ENCODE measurements around the gene INSYN2B. TPM values are rescaled to one million over a fixed set of nuclear protein-coding genes. Genes with fewer than 3 reads are reported as not detected.
"Not testable (repeated sequence)": the region's sequence is repeated elsewhere in the genome, so short reads cannot be mapped to it uniquely, and the experiment has no call there.

INSYN2B gene
- total RNA-seq, 2 experiments from 2014 or later = not detected

DNA sequence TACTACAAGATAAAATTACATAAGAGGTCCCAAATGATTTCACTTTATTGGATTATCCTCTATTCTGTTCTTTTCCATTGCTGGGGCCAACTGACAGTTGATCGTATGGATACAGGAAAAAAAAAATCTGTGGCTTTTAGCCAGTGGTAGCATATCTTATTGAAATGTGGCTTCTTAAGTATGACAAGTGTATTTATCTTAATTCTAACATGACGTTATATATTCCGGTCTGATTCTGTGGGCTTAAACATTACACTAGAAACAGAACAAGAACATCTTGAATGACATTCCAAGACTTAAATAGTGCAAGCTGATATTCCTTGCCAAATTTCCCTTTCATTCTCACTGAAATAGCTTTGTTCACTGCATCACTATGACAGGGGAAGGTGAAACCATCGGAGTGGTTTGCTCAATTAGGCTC, 117.9 kb downstream of the INSYN2B start:
- CTCF ChIA-PET = no interaction called here
- POLR2A ChIA-PET = no interaction called here

DNA sequence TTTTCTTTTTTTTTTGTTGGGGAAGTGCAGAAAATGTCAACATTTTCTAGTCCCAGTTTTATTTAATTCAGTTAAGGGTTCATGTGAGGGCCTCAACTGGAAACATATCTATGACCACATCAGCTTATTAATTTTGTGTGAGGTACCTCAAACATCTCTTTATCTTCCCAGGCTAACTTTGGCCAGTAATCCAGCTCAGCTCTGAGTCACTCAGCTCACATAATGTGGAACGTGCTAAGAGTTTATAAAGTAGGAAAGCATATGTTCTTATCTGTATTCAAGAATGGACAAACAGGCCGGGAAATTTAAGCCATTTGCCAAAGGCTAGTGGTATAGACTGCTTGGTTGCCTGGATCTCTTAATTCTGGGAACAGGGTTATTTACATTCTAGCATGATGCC, 118.4 kb downstream of the INSYN2B start:
- CTCF ChIA-PET = no interaction called here
- POLR2A ChIA-PET = no interaction called here

DNA sequence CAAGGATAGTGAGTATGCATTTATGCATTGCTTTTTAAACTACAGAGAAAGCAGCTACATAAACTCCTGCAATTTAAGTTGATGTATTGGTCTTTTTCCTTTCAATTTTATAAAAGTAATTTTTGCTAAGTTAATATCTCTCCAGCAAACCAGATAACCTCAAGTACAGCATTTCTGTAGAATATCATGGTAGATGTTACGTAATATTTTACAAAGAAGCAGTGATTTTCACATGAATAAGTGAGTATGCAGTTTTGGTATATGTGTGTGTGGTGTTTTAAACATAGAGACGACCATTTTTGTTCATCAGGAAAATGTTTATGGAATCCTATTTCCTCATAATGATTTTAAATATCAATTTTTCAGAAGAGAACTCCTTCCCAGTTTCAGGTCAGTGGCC, 118.9 kb downstream of the INSYN2B start:
- ChIA-PET CTCF (no interaction called here), POLR2A (no interaction called here)

DNA sequence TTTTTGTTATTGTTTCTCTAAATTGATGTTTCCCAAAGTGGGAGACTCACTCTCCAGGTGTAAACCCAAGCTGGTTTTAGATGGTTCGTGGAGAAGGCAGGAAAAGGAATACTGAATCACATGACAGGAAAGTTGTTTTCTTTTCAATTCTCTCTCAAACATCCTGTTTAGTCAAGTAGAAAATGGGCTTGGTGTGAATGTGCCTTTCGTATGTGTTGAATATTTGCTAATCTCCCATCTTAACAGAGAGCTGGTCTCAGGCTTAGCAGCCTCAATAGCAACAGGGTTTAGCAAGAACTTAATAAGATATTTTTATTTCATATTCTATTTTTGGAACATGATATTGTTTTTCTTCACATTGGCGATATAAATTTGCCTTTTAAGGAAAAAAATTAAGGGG, 119.7 kb downstream of the INSYN2B start:
- CTCF ChIA-PET = no interaction called here

DNA sequence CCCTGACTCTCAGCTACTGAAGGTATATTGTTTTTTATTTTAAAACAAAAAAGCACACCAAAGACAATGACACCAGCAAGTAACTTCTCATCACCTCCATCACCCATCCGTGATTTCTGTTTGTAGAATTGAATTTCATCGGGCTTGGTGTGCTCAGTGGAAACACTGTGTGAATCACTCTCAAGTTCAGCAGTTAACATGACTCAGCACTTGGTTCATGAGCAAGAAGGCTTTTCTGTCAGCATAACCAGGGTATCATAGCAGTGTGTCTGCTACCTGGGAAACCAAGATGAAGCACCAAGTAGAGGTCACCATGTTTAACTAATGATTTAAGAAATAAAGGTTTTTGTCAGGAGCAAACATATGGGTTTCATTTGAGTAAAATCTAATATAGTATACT, 123.7 kb downstream of the INSYN2B start:
- POLR2A ChIA-PET = no interaction called here
- CTCF ChIA-PET = no interaction called here

More for the DNA sequence above, 119.7 kb downstream of the INSYN2B start:
- POLR2A ChIA-PET = no interaction called here

DNA sequence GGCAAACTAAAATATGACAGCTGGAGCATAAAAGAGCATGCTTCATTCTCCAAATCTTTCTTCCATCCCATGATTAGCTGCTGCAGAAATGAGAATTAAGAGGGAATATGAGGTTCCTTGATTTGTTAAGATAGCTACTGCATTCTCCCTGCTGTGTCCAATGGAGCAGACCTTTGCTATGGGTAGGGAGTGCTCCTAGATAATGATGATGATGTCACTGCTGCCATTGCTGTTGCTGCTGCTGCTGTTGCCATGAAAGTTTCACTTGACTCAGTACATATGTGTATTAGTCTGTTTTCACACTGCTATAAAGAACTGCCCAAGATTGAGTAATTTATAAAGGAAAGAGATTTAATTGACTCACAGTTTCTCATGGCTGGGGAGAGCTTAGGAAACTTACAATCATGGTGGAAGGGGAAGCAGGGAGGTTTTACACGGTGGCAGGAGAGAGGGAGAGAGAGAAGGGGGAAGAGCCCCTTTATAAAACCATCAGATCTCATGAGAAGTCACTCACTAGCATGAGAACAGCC, 128.9 kb downstream of the INSYN2B start:
- ChIA-PET POLR2A (no interaction called here), CTCF (no interaction called here)

DNA sequence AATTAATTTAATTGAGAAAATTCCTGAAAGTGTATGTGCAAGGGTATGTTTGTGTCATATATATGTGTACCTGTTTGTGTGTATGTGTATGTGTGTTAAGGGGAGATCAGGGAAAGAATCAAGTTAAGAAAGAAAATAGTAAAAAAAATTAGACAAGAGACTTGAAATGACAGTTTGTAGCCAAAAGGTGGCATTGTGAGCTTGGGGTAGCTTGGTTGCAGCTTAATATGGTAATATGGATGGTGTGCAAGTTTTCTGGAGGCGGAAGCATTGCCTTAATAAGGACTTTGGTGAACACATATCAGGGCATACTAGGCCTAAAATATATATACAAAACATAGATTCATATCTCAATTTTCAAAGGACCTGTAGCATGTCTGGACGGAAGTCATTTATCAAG, 129.9 kb downstream of the INSYN2B start:
- ChIA-PET CTCF (no interaction called here), POLR2A (interaction anchor here (0.6 kb wide), 1 partner anchor 12 kb away, joined by 3 read pairs; no protein-coding TSS in a partner anchor)

DNA sequence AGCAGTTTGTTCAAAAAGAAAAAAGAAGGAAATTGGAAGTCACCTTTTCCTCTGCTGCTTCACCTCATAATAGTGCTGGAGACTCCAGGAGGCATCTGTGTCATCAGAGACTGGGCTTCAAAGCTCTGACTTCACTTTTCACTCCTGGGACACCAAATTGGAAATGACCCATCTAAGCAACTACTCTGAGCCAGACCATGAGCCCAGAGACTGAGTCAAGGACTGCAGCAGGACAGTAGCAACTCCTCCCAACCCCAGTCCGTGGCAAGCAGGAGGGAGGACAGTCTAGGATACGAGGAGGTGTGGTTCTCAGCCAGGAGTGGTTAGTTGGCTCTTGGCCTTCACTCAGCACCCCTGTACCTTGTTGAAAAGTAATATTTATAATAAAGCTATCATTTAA, 131.5 kb downstream of the INSYN2B start:
- ChIA-PET CTCF (interaction anchor here (0.9 kb wide), 1 partner anchor 28 kb away, joined by 3 read pairs; no protein-coding TSS in a partner anchor), POLR2A (no interaction called here)

DNA sequence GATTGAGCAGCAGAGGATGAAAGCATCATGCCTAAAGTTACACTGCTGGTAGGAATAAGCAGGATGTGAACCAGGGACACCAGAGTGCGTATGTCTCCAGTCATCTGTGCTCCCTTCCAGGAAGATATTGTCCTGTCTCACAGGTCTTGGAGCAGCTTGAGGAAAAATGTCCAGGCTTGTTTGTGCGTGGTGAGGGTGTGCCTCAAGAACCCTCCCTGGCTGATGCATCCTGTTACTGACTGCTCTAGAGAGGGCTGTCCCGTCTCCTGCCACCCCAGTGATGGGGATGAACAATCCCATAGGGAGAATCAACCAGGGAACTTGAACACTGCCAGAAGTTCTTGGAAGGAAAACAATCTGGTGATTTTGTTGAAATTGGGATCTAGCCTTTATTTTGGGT, 132.0 kb downstream of the INSYN2B start:
- CTCF ChIA-PET = no interaction called here
- POLR2A ChIA-PET = no interaction called here

DNA sequence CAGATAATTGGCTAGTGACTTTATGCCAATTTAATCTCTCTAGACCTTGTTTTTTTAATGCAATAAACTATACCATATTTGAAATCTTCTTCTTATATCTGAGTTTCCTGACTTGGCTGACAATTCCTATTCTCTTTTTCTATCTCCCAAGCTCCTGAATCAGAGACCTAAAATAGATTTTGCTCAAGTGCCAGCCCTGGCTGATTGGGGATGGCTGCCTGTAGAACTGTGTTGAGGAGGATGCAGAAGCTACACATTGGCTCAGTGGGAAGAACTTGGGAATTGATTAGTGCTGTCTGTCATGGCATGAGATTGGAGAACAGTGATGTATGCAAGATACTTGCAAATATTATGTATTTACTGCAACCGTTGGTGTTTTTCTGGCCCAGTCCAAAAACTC, 132.8 kb downstream of the INSYN2B start:
- CTCF ChIA-PET = interaction anchor here (0.5 kb wide), 1 partner anchor 1591 kb away, joined by 3 read pairs; no protein-coding TSS in a partner anchor
- POLR2A ChIA-PET = no interaction called here

DNA sequence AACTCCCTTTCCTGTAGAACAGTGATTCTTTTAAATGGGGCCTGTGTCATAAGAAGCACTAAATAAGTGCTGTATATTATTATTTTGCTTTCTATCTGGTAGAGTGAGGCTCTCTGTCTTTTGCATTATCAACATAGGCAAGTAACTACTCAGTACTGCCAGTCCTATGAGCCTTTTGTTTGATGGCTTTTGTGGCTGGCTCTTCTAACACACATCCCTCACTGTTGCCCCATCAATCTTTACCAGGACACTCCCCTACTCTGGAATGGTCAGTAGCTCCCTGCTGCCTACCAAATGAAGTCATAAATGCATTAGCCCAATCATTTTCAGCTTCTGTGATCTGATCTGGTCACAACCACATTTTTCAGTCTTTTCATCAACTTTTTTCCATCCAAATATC, 137.6 kb downstream of the INSYN2B start:
- CTCF ChIA-PET = no interaction called here
- POLR2A ChIA-PET = no interaction called here

DNA sequence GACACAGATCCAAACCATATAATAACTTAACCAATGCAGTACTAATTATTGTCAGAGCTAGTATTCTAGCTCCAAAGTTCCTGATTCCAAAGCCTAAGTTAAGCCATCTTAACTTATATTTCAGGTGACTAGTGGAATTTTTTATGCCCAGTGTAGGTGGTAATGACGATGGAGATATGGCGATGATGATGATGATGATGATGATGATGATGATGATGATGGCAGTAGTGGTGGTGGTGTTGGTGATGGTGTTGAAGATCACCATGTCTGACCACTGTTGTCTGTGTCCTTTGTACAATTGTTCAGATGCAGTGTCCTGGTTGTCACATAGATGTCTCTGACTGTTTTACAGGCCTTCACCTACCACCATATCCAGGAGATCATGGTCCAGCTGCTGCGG, 139.9 kb downstream of the INSYN2B start:
- ChIA-PET POLR2A (no interaction called here), CTCF (interaction anchor here (0.5 kb wide), 1 partner anchor 1243 kb away, joined by 4 read pairs; no protein-coding TSS in a partner anchor)

DNA sequence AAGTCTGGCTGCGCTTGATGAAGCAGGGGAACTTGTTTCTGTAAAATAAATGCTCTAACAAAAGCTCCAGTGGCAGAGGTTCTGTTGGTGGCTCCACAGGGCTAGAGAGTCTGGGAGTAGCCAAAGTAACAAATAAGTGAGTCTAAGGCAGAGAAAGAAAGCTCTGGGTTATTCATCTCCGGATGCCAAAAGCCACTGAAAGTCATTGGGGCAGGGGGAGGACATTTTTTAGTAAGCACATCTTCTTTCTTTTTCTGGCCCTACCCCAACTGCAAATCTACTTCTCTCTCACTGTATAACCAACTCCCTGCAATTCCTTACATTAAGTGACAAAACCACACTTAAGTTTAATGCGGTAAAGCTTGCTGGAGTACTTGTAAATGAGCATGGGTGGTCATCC, 141.6 kb downstream of the INSYN2B start:
- POLR2A ChIA-PET = interaction anchor here (0.6 kb wide), 1 partner anchor 11 kb away, joined by 3 read pairs; no protein-coding TSS in a partner anchor
- CTCF ChIA-PET = no interaction called here

DNA sequence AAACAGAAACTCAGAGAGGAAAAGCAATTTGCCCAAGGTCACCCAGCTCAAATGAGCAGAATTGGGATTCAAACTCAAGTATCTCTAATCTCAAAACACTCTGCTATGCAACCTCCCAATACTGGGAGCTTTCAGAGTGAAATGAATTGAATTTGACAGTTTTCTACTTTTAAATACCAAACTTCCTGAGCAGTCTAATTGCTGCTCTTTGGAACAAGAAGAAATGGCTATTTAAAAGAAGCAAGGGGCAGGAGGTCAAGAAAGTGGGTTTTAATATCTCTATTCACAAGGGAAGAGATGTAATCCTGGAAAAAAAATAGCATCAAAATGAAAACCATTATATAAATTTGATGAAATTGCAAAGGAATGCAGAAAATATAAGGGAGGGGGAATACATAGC, 142.6 kb downstream of the INSYN2B start:
- POLR2A ChIA-PET = no interaction called here
- CTCF ChIA-PET = no interaction called here

DNA sequence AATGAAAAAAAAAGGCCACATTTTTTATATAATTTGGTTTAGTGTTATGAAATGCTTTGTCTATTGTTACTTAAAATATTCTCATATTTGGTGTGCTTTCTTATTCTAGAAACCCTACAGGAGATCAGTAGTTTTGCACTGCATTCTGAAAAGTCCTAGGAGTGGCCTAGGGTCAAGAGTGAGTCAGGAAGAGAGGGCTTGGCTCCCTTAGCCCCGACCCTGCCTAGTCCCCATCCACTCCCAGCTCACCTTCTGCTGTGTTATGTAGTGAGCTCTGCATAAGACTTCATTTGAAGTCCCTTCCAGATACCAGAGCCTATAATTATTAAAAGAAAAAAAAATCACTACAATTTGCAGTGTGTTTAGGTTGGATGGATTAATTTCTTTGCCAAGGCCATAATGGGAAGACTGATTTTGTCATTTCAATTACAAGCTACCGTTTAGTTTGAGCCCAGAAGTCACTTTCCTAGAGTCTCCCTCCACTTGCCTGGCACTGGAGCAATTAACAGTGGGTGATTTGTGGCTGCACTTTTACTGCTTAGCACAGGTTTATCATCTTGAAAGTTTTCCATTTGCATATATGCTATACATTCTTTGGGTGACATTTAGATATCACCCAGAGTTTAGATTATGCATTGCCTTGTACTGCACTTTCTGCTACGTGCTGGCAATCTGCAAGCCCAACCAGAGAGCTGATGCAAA, 143.3 kb downstream of the INSYN2B start:
- ChIA-PET POLR2A (no interaction called here), CTCF (no interaction called here)

DNA sequence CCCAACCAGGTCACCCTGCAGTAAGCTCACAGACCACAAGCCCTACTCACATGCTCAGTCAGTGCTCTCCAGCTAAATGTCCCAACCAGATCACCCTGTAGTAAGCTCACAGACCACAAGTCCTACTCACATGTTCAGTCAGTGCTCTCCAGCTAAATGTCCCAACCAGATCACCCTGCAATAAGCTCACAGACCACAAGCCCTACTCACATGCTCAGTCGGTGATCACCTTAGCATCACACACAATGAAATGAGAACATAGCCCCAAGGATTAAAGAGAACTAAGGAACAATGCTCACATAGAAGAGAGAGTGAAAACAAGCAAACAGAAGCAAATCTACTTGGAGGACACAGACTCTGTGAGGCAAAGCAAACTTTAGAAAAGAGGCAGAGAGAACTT, 145.8 kb downstream of the INSYN2B start:
- CTCF ChIA-PET, POLR2A ChIA-PET: not testable (repeated sequence)

DNA sequence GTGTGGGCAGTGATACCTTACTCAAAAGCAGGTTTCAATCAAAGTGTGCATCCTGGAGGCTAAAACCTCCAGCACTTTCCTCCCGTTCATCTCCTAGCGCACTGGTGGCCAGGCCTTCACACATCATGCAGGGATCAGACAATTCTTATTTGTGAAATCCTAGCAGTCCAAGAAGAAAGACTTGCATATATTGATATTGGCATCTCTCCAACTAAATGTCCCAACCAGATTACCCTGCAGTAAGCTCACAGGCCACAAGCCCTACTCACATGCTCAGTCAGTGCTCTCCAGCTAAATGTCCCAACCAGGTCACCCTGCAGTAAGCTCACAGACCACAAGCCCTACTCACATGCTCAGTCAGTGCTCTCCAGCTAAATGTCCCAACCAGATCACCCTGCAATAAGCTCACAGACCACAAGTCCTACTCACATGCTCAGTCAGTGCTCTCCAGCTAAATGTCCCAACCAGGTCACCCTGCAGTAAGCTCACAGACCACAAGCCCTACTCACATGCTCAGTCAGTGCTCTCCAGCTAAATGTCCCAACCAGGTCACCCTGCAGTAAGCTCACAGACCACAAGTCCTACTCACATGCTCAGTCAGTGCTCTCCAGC, 146.5 kb downstream of the INSYN2B start:
- CTCF ChIA-PET, POLR2A ChIA-PET: not testable (repeated sequence)

DNA sequence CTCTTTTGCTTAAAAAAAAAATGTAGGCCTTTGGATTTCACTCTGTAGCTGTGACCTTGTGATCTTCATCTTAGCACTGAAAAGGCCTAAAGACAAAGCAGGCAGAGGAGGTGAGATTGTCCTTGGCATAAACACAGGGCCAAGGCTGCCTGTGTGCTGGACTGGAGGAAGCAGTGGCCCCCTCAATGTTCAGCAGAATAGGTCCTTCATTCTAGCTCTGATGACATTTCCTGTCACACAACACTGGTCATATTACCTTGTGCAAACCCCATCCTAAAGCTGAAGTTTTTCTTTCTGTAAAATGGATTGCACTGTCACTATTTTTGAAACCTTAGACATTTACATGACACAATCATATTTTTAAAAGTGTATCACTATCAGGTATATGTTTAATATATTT, 147.4 kb downstream of the INSYN2B start:
- POLR2A ChIA-PET = no interaction called here
- CTCF ChIA-PET = no interaction called here

DNA sequence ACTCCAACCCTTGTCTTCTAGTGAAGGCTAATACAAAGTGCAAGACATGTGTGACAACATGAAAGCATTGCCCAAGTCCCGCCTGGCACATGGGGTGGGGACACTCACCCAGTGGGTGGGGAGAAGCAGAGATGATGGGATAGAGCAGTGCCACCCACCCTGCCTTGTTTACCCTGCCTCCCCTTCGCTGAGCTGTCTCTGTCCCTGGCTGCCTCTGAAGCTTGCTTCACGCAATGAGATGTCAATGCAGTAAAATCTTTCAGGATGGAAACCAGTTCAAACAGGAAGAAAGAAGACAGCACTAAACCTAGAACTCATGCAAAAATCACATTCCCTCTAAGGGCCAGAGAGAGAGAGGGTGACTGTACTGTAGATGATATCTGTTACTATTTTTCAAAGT, 148.0 kb downstream of the INSYN2B start:
- CTCF ChIA-PET = no interaction called here
- POLR2A ChIA-PET = no interaction called here

DNA sequence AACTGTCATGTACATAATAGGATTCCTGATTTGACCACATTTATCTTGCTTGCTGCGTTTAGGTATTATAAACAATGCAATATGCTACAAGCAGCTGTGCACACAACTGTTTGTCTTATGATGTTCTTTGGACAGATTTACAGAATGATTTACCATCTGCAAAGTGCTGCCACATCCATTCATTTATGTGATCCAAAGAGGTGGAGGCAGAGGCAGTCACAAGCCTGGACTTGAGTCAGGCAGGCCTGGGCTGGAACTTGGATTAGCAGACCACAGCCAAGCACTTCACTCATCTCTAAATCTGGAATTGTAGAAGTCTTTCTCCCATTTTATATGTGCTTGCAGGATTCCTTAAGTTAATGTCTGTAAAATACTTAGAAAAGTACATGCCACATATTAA, 149.0 kb downstream of the INSYN2B start:
- CTCF ChIA-PET = no interaction called here
- POLR2A ChIA-PET = no interaction called here

DNA sequence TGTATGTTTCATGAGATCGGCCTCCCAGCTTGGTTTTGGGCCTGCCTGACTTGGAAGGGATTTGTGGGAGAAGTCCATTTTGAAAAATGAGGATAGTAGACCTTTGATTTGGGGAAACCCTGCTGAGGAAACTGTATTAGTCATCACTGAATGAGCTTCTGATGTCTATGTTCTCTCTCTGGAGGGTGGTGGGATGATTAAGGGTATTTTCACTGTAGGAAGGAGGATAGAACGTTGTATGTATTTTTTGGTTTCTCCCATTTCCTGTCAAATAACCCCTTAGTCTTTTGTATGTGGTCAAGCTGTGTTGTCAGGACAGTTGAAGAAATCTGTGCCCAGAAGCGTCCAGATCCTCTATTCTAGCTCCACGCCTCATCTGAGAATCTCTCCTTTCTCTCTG, 151.9 kb downstream of the INSYN2B start:
- CTCF ChIA-PET = no interaction called here
- POLR2A ChIA-PET = no interaction called here

DNA sequence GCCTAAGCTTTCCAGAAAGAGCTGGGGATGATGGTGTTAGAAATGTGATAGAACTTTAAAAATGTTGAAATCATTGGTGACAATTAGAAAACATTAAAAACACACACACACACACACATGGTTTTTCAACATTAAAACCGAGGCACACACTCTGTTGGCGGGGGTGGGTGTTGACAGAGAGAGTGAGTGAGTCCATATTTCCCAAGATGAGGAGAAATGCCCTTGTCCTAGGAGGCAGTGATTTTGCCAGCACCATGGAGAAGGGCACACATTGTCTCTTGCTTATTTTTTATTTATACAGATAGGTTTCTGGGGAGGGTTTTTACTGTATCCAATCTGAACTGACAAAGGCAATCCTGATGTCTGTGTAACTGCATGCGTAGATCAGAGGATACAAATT, 152.5 kb downstream of the INSYN2B start:
- ChIA-PET POLR2A (no interaction called here), CTCF (no interaction called here)

Data from activated CD8-positive, alpha-beta memory T cell treated with anti-CD3 and anti-CD28 coated beads for 36 hours (primary cell).